Endometrial microvascular endothelial cells (primary cell): ENCODE results near the gene PPFIBP2. TPM values are rescaled to one million over a fixed set of nuclear protein-coding genes. Genes with fewer than 3 reads are reported as not detected.

Experiments used
- in situ Hi-C: cut with HindIII; loops from 2 replicates; pipeline ENCODE4 v1.10.0; 2017; ENCODE audit warnings: low sequenced_read_pairs, low pct_unique_long_range_greater_than_20kb; ENCODE audit errors: inconsistent ontology term
- total RNA-seq: library from RNA; depleted of rRNA; stranded (reverse); fragments of >200 nt; gene quantifications from one replicate; pipeline ENCODE4 v1.2.3, GENCODE V29; 2015; ENCODE audit errors: inconsistent ontology term

The PPFIBP2 gene
- total RNA-seq, 1 donor from 2014 or later: under 0.01 TPM

DNA sequence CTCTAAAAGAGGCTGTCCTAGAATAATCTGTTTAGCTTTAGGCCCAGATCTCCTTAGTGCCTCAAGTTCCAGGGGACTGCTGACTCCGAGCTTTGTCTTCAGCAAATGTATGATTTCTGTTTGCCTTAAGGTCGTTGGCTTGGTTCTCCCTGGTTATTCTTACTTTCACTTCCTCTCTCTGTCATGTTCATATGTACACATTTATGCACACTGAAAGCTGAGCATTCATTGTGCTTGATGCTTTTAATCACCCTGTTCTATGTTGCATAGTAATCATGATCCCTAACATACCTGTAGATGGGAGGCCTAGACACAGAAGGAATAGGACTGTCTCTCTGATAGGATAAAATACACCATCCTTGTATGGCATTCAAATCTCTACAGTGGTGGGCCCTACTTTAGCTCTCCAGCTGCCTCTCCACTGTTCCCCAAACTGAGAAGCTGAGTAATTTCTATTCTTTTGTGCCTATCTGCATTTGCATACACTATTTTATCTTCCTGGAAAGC lies 7.2 kb downstream of the PPFIBP2 start:
- in situ Hi-C loops: no loop called here

DNA sequence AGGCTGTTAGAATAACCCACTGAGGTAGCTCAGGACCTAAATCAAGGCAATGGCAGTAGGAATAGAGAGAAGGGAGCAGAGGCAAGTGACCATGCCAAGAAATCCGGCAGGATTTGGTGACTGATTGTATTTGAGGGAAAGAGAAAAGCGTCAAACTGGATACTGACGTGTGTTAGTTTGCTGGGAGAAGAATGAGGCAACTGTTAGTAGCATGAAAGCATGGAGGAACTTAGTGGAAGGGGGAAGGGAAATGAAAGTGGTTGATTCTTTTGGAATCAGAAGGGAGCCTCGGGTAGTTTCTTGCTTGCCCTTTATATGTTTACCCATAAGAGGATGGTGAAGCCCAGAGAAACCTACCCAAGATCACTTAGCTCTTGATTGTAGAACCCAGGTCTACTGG lies 8.3 kb downstream of the PPFIBP2 start:
- in situ Hi-C loops: no loop called here

DNA sequence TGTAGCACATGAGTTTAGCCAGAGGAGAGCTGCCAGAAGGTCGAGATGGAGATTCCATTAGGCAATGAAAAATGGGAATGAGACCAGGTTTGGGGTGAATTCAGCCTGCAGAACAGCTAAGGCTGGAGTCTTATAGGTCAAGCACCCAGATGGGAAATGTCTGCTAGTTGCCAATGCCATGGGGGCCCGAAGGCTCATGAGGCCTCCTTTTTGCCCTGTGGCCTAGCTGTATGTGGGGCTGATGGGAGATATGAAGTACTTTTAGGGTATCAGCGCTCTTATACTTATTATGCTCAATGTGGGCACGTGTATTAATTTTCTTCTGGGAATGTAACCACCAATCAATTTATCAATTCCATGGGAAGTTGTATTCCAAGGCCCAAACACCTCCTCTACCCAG lies 8.7 kb downstream of the PPFIBP2 start:
- in situ Hi-C loops: no loop called here

DNA sequence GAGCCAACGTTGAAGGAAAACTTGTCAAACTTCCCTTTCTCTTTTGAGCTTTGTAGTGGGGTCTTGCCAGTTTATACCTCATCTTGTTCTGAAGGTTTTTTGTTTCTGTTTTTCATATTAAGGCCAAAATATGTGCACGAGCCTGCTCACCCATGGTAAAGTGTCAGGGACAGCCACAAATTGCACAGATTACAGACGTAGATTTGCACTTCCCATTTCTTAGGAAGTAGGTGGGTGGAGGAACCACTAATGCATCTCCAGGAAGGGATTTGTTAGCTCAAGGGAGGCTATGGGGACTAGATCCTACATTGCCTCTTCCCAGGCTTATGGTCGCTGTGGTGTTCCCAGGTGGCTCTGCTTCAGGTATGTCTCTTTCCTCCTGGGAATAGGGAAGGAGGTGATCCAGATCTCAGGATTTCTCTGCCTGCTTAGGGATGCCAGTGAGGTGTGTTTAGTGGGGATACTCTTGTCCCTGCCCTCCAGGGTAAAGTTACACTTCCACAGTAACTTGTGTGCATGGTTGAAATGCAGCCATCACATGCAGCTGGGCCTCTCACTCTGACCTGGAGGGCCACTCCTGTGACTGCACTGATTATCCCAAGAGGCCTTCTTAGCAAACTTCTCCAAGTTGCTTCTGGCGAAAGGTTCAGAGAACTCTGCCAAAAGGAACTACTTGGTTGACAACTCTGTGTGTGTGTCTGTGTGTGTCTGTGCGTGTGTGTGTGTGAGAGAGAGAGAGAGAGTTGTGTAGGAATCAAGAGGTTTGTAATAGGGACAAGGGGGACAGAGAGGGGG lies 9.8 kb downstream of the PPFIBP2 start:
- in situ Hi-C loops: no loop called here

DNA sequence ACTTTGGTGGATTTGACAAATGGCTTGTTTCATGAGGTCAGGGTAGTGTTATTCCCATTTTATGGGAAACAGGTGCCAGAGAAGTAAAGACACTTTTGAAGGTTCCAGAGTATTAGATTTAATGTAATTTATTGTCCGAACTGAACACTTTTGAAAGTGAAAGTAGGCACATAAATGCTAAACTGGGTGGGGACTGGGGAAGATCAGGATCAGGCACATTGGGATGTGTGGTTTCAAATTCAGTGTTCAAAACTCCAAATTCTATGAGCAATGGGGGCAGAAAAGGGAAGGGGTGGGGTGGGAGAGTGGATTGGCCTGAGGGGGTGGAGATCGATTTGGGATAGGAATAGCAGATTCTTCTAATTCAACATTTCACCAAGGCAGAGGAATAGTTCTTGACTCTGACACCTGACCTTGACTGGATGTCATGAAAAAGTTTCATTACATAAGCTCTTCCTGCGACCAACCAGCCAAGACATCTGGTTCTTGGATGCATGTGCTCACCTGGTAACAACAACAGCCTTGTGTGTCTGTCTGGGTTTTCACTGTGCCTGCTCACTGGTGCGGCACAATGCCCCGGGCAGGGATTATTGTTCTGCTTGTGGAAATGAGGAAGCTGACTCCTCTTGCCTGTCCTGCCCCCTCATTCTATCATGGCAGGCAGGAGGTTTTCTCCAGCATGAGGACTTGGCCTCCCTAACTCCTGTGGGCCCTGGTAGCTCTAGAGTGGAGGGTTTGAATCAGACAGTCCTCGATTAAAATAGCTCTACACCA lies 10.8 kb downstream of the PPFIBP2 start:
- in situ Hi-C loops: no loop called here

DNA sequence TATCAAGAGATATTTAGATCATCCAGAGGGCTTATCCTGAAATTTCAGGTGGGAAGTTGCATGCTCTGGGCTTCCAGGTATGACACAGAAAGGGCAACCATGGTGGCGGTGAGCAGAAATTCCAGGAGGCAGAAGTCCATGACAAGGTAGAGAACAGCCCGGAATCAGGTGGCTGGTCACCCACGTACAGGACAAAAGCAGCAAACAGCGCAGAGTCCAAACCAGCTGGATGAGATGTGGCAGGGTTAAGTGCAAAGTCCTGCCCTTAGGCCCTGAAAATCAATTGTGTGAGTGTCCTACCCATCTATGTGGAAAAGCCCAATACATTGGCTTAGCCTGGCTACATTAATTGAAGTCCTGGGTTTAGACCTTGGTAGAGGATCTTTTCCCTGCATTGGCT lies 11.6 kb downstream of the PPFIBP2 start:
- in situ Hi-C loops: no loop called here

DNA sequence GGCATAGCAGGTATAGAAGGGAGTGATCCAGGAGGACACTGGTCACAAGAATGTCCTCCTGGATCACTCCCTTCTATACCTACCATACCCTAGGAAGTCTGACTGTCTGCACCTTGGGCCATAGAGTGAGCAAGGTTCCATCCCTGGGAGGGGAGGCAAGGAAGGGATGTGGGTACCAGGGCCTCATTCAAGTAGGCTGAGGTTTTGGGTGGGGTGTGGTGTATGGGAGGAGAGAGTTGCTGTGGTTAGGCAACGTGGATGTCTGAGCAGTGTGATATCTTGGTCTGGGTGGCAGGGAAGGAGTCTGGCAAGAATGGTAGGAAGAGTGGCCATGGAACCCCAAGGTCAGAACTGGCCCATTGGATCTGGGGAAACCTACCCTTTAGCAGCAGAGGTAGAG lies 13.2 kb downstream of the PPFIBP2 start:
- in situ Hi-C loops: no loop called here

DNA sequence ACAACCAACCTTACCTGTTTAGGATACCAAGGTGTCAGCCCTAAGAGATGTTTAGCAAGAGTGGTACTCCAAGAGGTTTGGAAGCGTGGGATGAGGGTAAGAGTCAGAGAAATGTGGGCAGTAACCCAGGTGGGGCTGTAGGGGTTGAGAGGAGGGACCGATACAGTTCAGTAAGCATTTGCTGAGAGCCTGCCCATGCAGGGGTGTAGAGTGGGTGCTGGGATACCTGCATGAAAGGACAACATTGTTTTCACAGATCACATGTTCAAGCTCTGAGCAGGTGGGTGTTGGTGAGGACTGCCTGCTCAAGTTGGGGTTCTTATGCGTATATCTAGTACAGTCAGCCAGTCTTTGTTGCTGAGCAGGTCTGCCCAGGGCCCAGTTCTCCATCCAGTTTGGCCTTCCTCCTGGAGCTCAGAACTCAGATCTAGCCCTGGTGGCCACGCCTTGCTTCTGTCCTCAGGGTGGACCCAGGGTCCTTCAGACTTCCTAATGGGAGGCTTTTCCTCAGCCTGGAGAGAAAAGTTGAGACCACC lies 14.8 kb downstream of the PPFIBP2 start:
- in situ Hi-C loops: no loop called here

DNA sequence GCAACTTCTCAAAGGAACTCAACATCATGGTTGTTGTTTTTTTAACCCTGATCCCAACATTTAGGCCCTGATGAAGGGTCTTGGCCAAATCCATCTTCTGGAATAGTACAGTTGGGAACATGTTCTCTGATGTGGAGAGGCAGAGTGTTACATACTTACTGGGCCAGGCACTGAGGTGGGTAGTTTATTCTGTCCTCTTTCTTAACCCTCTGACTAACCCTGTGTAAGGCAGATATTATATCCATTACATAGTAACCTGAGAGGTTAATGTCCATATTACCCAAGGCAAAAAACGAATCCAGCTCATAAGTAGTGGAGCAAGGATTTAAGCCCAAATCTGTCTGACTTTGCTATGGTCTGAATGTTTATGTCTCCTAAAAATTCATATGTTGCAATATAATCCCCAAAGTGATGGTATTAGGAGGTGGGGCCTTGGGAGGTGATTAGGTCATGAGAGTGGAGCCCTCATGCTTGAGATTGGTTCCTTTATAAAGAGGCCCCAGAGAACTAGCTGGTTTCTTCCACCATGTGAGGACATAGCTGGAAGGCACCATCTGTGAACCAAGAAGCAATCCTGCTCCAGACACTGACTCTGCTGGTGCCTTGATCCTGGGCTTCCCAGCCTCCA lies 16.3 kb downstream of the PPFIBP2 start:
- in situ Hi-C loops: no loop called here

DNA sequence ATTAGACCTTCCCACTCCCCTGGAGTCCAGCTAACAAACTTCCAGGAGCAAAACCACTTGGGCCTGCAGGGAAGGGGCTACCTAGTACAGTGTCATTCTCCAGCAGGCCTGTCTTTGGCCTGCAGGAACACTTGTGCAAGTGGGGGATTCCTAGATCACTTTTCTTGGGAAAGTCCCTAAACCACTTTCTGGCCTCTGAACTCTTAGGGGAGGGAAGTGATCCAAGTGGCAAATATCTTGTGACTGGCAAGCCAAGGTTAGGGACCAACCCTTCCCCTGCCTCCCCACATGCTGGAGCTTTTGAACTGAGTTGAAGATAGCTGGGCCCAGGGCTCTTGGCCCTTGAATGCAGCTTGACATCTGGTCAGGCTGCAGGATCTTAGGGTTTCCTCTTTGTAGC lies 17.2 kb downstream of the PPFIBP2 start:
- in situ Hi-C loops: no loop called here

DNA sequence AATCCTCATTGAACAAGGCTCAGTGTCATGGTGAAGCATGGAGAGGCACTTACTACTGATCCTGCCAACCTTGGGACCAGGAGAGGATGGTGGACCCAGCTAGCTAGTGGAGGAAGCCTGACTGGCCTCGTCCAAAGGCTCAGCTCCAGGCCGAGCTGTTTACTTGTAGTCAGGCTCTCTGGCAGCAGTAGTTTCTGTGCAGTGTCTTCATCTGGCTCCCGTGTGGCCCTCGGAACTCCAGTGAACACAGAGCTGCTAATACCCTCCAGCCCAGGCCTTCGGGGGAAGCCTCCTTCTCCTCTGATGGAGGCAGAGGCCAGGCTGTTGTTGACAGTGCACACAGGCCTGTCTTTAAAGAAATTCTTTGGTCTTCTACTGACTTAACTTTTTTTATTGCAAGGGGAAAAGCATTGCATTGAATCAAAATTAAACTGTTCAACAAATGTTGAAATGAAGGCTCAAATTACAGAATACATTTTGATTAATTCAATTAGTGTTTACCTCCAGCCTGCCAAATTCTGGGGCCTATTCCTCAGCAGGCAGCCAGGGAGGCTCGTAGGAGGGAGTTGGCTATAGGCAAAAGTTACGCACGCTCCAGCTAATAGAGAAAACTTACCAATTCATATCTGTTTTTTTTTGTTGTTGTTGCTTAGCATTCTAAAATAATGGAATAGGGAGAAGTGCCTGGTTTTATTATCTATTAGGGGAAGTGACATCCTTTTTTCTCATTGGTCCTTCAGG lies 18.8 kb downstream of the PPFIBP2 start:
- in situ Hi-C loops: no loop called here

DNA sequence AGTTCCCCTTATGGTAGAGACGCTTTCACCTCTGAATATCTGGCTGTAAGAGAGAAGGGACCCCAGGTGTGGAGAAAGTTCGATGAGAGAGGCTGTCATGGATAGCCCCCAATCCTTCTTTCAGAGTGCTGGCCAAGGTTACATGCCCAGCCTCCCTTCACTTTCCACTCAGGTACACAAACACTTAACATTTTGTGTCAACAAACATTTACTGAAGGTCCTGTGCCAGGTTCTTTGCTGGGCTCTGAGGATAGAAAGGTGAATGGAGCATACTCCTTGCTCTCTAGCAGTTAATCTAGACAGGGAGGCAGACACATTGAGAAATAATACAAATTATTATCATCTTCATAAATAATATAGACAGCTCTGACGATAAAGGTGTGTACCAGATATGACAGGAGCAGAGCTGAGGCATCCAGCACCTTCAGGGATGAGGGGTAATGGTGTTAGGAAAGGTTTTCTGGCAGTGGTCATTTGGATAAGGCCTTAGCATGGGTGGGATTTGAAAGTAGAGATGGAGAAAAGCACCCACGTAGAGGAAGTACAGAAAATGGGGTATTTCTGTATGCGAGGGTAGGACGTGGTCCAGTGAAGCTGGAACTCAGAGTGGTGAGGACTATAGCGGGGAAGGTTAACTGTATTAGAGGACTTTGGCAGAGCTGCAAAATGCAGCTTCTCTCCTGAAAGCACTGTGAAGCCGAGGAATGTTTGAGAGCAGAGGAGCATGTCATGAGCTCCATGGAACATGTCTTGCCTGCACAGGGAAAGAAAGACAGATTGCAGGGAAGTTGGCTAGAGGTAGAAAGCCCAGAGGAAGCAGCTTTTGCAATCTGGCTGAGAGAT lies 19.6 kb downstream of the PPFIBP2 start:
- in situ Hi-C loops: no loop called here

DNA sequence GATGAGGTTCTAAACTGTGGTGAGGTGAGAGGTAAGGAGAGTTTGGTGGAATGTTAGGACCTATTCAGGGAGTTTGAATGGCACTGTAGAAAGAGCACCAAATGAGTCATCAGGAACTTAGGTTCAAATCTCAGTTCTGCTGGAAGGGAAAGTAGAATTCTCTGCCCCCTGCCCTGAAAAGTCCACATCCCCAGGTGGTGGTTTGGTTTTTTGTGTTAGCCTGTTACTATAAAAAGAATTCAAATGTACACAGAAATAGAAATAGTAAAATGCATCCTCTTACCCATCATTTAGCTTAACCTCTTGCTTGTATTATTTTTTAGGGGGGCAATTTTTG lies 20.2 kb downstream of the PPFIBP2 start:
- in situ Hi-C loops: no loop called here

DNA sequence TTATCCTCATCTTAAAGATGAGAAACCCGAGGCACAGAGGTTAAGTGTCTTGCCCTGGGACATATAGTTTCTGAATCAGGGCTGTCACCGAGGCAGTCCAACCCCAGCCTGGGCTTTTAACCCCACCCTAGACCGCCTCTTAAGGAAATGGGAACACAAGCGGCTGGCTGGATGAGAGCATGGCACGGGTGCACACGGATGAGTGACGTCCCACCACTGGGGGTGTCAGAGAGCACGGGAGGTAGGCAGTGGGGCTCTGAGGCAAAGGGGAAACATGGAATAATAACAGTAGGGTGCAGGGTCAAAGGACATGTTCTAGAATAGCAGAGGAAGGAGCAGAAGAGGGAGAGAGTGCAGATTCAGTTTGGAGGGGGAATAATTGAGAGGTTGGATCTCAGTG lies 22.3 kb downstream of the PPFIBP2 start:
- in situ Hi-C loops: no loop called here

DNA sequence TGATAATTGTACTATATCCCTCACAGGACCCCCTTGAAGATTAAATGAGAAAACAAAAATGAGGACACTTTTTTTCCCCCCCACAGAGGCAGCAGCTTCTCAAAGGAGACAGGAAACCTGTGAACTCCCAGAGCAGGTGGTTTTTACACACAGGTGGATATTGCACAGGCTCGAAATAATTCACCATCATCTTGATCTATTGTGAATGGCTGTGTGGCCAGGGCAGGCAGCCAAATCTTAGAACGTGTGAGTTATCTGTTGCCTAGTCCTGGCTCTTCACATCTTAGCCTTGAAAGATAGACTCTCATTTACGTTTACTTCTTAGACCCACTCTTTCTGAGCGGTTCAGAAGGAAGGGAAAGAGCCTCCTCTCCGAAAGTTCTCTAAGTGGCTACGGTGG lies 23.5 kb downstream of the PPFIBP2 start:
- in situ Hi-C loops: no loop called here

DNA sequence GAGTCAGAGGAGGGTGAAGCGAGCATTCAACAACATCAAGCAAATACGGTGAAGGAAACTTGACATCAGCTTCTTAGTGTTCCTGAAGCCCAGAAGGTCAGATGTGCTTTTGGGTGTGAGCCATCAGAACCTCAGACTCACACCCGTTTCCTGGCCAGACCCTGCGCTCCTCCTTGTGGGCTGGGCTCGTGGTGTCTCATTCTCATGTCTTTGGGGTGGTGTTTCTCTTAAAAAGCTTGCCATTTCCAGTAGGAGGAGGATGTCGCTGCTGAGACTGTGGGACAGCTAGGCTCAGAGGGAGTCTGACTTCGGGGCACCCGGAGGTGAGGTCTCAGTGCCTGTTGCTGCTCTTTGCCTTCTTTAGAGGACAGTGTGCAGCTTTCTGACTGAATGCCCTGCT lies 24.2 kb downstream of the PPFIBP2 start:
- in situ Hi-C loops: no loop called here

DNA sequence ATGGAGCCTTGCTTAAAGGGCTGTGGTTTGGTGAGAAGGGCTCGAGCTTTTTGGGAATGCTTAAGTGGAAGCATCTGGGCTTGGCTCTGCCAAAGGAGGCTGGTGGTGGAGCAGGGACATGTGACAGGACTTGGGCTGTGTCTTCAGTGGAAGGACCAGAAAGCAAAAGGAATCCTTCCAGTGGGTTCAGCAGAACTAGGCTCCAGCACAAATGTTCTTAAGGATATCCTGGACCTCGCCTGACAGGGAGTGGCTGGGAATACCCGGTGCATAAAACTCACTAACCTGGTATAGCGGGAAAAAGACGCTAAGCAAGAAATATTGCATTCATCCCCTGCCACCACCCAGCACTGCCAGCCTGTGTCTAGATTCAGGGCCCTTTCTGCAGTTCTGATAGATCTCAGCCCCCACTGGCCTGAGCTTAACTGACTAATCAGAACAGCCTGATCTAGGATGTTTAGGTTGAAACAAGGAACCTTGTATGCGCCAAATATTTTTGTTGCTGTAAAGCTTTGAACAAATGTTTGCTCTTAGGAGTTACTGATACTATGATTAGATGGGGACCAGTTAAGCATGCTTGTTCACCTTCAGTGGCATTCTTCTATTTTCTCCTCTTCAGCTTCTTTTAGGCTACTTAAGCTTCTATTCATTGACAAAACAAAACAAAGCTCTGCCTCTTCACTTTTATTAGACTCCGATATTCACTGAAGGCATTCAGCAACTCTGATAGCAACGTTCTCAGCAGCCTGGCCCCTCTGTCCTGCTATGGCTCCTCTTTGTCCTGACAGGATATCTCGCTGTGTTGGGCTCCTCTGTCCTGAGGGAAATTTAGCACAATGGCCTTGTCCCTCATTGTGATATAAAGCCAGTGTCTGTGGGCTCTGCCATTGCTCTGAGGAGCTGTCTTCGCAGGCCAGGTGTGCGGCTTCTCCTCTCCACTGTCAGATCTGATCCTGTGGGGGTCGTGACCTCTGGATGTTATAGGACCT lies 25.0 kb downstream of the PPFIBP2 start:
- in situ Hi-C loops: no loop called here
